Raji (cell line): ENCODE data around the gene HTR6.

ENCODE experiments used
- POLR2A ChIP-seq: IDR thresholded peaks from 2 replicates; pipeline ENCODE4 v1.6.1; 2011; ENCODE audit warnings: low read depth, low read length, control low read depth; ENCODE audit not compliant: insufficient read depth

The HTR6 gene

GRCh38 chr1:19664453-19665185 lies at the start of gene HTR6:
HTR6 (plus strand) TSS chr1:19664875; CDS start chr1:19665754, 879 bp downstream.
- TF ChIP-seq POLR2A: no peak

GRCh38 chr1:19615438-19615837 lies 49.2 kb upstream of the HTR6 start:
- TF ChIP-seq POLR2A: no peak

- TF ChIP-seq POLR2A: no peak
Measured at GRCh38 chr1:19616489-19616888, 48.2 kb upstream of the HTR6 start.

- TF ChIP-seq POLR2A: no peak
Measured at GRCh38 chr1:19617376-19617775, 47.3 kb upstream of the HTR6 start.

- no peak for TF ChIP-seq POLR2A
Measured at GRCh38 chr1:19618428-19618827, 46.2 kb upstream of the HTR6 start.

- no peak for TF ChIP-seq POLR2A
Measured at GRCh38 chr1:19619697-19620384, 44.8 kb upstream of the HTR6 start.

- no peak for TF ChIP-seq POLR2A
Measured at GRCh38 chr1:19620786-19621185, 43.9 kb upstream of the HTR6 start.

- no peak for TF ChIP-seq POLR2A
Measured at GRCh38 chr1:19621274-19621950, 43.3 kb upstream of the HTR6 start.

- no peak for TF ChIP-seq POLR2A
Measured at GRCh38 chr1:19622204-19622603, 42.5 kb upstream of the HTR6 start.

- TF ChIP-seq POLR2A: no peak
Measured at GRCh38 chr1:19623523-19623922, 41.2 kb upstream of the HTR6 start.

- no peak for TF ChIP-seq POLR2A
Measured at GRCh38 chr1:19625291-19625937, 39.3 kb upstream of the HTR6 start.

GRCh38 chr1:19628879-19629278 lies 35.8 kb upstream of the HTR6 start:
- TF ChIP-seq POLR2A: no peak

GRCh38 chr1:19629357-19629756 lies 35.3 kb upstream of the HTR6 start:
- TF ChIP-seq POLR2A: no peak

- no peak for TF ChIP-seq POLR2A
Measured at GRCh38 chr1:19630720-19631395, 33.8 kb upstream of the HTR6 start.

GRCh38 chr1:19632211-19632610 lies 32.5 kb upstream of the HTR6 start:
- TF ChIP-seq POLR2A: no peak
